HG02642 (cell line): ENCODE results near the gene GNB3.

Source experiments
- ATAC-seq: cut with Tn5 transposase; IDR thresholded peaks from one replicate; pipeline ENCODE4 v1.9.1; 2021; ENCODE audit warnings: mild to moderate bottlenecking; ENCODE audit not compliant: unreplicated experiment, poor library complexity

GNB3 gene

GRCh38 chr12:6823182-6824084 lies 17.3 kb upstream of the GNB3 start:
- ATAC-seq, result no peak

DNA sequence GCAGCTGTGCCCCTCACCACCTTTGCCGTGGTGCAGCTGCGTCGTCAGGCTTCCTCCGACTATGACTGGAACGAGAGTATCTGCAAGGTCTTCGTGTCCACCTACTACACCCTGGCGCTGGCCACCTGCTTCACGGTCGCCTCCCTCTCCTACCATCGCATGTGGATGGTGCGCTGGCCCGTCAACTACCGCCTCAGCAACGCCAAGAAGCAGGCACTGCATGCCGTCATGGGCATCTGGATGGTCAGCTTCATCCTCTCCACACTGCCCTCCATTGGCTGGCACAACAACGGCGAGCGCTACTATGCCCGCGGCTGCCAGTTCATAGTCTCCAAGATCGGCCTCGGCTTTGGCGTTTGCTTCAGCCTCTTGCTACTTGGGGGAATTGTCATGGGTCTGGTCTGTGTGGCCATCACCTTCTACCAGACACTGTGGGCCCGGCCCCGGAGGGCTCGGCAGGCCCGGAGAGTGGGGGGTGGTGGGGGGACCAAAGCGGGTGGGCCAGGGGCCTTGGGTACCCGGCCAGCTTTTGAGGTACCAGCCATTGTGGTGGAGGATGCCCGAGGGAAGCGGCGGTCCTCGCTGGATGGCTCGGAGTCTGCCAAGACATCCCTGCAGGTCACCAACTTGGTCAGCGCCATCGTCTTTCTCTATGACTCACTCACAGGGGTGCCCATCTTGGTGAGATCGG lies 16.5 kb upstream of the GNB3 start:
- ATAC-seq, result no peak

DNA sequence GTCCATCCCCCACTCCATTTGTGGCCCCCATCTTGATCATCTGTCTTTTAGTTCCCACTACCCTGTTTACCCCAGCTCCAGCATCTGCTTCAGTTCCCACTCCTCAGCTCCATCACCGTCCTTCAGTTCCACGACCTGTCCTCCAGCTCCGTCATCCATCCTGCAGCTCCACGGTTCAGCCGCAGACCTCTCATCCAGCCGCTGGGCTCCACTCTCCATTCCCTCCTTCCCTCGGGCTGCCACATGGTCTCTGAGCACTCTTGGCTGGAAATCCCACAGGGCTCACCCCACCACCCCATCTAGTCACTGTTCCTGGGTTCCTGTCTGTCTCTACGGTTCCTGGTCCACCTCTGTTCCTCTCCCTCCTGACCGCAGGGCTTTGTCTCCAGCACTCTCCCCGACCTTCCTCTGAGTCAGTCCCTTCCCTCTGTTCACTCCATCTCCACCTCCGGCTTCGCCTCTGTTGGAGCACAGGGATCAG lies 15.8 kb upstream of the GNB3 start:
- no peak for ATAC-seq

GRCh38 chr12:6825398-6826124 lies 15.2 kb upstream of the GNB3 start:
- ATAC-seq, result peak; percentile 41

DNA sequence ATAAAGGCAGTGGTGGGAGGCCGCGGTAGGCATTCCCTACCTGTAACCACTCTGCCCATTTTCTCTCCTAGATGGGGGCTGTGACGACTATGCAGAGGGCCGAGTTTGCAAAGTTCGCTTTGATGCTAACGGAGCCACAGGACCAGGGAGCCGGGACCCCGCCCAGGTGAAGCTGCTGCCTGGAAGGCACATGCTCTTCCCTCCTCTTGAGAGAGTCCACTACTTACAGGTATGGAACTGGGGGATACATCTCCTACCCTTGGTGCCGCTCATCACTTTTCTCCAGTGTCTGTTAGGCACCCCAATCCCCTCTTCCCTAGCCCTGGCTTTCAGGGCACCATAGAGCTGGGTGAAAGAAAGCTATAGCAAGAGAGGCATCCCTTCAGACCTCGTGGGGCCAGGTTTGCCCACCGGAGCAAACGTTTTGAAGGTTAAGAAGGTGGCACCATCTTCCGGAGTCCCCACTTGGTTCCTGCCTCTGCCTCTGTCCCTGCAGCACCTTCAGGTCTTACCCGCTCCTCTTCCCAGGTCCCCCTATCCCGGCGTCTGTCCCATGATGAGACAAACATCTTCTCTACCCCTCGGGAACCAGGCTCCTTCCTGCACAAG lies 14.5 kb upstream of the GNB3 start:
- ATAC-seq, result no peak

- no peak for ATAC-seq
These were observed 13.8 kb upstream of the GNB3 start for GRCh38 chr12:6826734-6827436.

DNA sequence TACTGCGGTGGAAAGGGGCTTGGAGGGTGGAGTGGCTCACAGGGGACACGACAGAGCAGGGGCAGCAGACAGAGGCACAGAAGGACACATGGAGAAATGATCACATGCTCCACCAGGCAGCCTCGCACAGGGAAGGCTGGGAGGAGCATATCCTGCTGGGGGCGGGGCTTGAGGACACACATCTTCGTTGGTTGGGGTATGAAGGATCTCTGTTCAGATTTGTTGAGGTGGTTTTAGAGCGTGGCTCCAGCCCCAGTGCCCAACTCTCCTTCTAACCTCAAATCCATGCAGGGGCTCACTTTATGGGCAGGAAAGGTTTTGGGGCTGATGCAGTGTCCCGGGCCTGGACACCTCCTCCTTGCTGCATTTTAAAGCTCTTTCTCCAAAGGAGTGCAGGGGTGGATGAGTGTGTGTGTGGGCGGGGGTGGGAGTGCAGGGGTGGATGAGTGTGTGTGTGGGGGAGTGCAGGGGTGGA lies 13.3 kb upstream of the GNB3 start:
- ATAC-seq, result no peak

- no peak for ATAC-seq
These were observed 12.5 kb upstream of the GNB3 start, which contains the start of gene P3H3 for GRCh38 chr12:6827982-6828780. Gene P3H3, plus strand, starts transcription at chr12:6828407. Its CDS starts 34 bp downstream, at chr12:6828441.

DNA sequence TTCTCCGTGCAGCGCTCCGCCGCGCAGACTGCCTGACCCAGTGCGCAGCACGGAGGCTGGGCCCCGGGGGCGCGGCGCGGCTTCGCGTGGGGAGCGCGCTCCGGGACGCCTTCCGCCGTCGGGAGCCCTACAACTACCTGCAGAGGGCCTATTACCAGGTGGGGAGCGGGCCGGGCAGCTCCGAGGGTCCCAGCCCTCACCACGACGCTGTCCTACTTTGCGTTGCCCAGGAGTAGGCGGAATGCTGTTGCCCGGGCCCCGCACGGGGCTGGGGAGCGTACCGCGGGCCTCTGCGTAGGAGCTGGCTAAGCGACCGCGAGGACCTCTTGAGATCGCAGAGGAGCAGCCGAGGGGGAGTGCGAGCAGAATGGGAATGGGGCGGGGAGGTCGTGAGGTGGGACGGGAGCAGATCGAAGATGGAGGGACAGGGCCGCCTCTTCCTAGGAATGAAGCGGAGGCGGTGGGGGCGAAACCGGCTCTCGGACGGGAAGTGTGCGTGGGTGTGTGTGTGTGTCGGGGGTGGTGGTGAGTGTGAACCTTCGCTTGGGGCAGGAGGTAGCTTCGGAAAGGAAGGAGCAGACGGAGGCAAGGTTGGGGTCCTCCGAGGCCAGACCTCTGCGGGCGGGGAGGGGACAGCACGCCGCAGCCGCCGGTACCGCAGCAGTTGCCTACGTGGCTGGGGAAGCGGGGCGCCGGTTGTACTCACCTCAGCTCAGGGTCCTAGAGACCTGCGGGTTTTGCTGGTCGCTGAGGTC lies 11.8 kb upstream of the GNB3 start:
- ATAC-seq, result no peak

DNA sequence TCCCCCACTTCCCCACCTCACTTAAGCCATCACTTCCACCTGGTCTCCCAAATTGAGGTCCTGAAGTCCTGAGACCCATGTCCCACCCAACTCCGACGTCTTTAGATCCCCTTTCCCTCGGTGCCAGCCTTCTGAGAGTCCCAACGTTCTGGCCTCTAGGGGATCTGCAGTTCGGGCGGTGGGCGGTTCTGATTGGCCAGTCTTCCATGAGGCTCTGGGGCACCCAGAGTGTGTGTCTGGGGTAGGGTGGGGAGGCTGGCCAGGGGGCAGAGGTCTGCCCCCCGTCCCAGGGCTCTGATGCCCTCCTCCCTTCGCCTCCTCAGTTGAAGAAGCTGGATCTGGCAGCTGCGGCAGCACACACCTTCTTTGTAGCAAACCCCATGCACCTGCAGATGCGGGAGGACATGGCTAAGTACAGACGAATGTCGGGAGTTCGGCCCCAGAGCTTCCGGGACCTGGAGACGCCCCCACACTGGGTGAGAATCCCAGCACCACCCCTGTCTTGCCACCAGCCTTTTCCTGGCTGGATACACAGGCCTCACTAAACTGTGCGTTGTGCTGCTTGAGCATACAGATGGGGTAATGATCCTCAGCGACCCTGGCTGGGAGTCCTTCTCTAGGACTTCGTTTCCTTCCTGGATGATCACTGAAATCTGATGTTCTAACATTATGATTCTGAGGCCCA lies 11.0 kb upstream of the GNB3 start:
- ATAC-seq, result no peak

DNA sequence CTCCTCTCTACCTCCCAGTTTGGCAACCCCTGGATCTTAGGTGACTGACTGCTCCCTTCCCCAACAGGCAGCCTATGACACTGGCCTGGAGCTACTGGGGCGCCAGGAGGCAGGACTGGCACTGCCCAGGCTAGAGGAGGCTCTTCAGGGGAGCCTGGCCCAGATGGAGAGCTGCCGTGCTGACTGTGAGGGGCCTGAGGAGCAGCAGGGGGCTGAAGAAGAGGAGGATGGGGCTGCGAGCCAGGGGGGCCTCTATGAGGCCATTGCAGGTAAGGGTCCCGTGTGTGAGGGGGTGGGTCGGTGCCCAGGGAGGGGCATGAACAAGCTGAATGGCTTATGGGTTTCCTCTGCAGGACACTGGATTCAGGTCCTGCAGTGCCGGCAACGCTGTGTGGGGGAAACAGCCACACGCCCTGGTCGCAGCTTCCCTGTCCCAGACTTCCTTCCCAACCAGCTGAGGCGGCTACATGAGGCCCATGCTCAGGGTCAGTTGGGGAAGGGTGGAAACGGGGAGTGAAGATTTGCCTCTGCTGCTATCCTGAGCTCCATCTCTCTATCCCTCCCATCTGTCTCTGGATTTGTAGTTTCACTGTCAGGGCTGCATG lies 10.3 kb upstream of the GNB3 start:
- ATAC-seq, result no peak

- ATAC-seq, result no peak
These were observed 9.7 kb upstream of the GNB3 start for GRCh38 chr12:6830999-6831398.

DNA sequence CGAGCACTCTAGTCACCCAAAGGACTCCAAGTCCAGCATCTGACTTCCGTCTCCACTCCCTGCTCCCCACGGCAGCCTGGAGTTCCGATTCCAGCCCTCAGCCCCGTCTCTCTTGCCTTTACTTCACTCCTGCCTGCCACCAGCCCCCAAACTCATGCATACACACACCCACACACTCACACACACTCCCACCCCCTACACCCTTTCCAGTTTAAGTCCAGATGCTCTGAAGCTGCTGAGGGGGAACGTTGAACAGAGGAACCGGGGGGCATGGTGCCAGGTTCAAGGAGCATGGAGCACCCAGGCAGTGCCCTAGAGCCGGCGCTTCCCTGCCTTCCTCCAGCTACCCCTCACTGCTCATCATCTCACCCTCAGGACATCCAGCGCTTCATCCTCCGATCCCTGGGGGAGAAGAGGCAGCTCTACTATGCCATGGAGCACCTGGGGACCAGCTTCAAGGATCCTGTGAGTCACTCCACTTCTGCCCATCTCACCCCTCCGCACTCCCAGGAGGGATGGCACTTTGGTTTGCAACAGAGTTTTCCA lies 9.2 kb upstream of the GNB3 start:
- no peak for ATAC-seq

DNA sequence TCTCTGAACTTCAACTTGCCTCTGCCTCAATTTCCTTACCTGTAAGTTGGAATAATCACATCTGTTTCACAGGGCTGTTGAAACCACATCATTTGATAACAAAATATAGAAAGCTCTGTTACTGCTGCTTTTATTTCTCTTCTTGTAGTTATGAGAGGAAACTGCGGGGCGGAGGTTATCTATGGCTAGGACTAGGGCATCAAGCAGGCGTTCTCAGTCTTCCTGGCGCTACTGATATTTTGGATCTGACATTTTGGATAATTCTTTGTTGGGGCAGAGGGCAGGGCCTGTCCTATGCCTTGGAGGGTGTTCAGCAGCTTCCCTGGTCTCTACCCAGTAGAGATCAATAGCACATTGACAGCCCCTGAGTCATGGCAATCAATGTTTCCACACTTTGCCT lies 8.6 kb upstream of the GNB3 start:
- no peak for ATAC-seq

GRCh38 chr12:6833189-6833890 lies 7.4 kb upstream of the GNB3 start:
- no peak for ATAC-seq

DNA sequence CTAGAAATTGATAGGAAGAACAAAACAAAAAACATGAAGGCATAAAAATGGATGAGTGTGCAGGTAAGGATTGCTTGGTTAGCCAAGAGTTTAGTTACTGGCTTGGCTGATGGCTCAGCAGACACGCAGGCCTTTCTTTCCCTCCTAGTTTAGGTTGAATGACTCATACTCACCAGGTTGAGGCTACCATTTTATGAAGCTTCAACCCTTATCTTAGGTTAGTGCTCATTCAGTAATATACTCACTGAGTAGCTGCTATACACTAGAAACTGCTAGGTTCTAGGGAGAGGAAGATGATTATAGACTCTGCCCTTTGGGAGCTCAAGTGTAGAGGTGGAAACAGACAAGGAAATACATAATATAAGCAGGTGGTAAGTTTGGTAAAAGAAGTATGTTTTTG lies 6.5 kb upstream of the GNB3 start:
- ATAC-seq, result no peak
